Measurements from ENCODE around the gene SCAPER.

- TF ChIP-seq CTCF (IDR thresholded peaks at IDR 0.05; ENCODE audit: low read depth, low read length) (no peak), EZH2phosphoT487 (IDR thresholded peaks at IDR 0.05; ENCODE audit: low read depth) (no peak)
Observed at GRCh38 chr15:76386178-76386577, 519.0 kb downstream of the SCAPER start.

All from OCI-LY3 (cell line).